T-helper 9 cell (primary cell): Measurements from ENCODE around the gene C1R.
A peak's percentile ranks its signal among the peaks of the same experiment; 100 is the strongest.

Experiments used
- DNase-seq: peaks from one replicate; pipeline ENCODE4 v3.0.0-alpha.2; 2020
- total RNA-seq, 2 donors: gene quantifications; one replicate each; lab custom pipeline; 2026; lab: John Stamatoyannopoulos, UW

C1R gene
- total RNA-seq = 0.56 to 1.2 reads per million in 2 donors

DNA sequence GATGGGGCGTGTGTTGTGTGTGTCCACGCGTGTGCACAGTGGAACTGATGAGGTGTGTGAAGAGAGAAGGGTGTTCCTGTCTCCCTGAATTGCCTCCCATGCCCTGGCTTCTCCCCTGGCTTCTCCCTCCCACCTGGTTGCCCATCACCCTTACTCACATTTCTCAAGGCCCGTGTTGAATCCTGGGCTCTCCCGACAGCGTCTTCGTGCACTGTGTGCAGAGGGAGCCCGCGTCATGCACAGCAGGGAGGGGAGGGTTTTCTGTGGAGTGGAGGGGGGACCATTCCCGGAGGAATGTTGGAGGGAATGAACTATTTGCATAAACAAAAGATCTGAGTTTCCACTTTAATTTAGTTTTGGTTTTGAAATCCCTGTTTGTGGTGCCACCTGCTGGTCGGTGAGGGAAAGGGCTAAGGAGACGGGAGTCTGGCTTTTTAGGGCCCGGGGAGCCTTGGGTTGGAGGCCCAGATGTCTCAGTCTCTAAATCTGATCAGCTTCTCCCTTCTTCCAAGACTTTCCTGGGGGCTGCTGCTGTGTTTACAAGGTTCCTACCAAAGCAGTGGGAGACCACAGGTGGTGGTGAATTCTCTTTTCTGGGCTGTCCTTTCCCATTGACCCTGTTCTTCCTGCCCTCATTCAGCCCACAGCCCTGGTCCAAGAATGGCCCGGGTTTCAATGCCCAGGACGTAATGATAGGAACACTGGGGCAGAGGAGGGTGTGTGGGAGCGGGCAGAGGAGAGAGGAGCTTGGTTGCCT, at the start of gene C1R:
Gene C1R (minus strand): TSS at position 217 of the 757 bp plus-strand sequence. CDS start 57 bp downstream, at position 160.
- DNase-seq = peak; percentile 72

- DNase-seq = no peak
Measured at GRCh38 chr12:7141351-7142005, 49.2 kb upstream of the C1R start.

- no peak for DNase-seq
Measured at GRCh38 chr12:7139200-7139599, 47.0 kb upstream of the C1R start.

GRCh38 chr12:7137908-7138307, 45.7 kb upstream of the C1R start:
- no peak for DNase-seq

DNA sequence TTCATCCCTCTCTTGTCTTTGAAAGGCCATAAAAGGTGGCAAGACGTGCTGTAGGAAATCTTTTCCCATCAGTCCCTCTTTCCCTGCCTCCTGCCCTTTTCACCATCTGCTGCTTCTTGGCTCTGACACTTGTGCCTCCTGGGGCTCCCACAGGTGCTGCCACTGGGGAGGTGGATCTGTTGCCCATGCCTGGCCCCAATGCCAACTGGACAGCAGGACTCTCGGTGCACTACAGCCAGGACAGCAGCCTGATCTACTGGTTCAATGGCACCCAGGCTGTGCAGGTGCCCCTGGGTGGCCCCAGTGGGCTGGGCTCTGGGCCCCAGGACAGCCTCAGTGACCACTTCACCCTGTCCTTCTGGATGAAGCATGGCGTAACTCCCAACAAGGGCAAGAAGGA, 44.4 kb upstream of the C1R start:
- DNase-seq = no peak

DNA sequence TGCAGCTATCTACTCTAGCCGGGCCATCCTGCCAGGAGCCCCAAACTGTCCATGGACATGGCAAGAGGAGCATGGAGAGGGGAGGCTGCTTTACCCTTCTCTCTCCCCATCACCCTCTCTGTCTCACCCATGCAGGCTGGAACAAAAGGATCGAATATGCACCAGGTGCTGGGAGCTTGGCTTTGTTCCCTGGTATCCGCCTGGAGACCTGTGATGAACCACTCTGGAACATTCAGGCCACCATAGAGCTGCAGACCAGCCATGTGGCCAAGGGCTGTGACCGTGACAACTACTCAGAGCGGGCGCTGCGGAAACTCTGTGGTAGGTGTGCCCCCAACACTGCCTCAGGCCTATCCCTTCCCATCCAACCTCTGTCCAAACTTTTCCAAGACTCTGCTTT, 43.8 kb upstream of the C1R start:
- no peak for DNase-seq

- no peak for DNase-seq
Measured at GRCh38 chr12:7134396-7135166, 42.3 kb upstream of the C1R start.

GRCh38 chr12:7131502-7131866, 39.2 kb upstream of the C1R start:
- no peak for DNase-seq

GRCh38 chr12:7130701-7131501, 38.7 kb upstream of the C1R start:
- DNase-seq = peak; percentile 31

DNA sequence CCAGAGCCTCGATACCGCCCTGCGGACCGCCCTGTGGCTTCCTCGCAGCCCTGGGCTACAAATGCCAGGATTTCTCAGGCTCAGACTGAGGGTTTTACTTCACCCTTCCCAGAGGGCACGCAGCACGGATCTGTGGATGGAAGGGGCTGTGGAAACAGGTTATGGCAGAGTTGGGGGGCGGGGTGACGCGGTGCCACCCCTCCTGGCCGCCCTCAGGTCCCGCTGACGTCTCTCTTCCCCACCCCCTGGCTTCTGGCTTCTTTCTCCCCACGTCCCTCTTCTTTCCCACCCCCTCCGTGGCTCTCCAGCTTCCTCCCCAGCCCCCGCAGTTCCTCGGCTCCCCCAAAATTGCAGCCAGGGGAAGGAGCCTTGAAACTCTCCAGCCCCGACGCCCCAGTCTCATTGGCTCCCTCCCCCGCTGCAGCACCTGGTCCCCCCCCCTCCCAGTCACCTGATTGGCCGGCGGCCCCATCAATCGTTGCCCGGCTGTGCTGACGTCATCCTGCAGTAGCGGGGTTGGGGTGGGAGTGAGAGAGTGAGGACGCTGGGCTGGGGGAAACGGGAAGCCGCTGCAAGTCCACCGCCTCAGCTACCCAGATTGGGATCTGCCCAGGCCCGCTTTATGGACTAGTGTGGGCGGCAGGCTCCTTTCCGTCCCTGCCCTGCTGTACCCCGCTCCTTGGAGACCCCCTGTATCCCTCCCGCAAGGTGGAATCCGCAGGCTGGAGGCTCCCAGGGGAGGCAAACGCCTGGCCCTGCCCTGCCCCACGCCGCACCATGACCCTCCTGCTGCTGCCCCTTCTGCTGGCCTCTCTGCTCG, 37.8 kb upstream of the C1R start, which contains the start of gene CLSTN3:
Gene CLSTN3 (plus strand): TSS at position 500 of the 820 bp plus-strand sequence. CDS start 278 bp downstream, at position 778.
- DNase-seq = peak; percentile 88

DNA sequence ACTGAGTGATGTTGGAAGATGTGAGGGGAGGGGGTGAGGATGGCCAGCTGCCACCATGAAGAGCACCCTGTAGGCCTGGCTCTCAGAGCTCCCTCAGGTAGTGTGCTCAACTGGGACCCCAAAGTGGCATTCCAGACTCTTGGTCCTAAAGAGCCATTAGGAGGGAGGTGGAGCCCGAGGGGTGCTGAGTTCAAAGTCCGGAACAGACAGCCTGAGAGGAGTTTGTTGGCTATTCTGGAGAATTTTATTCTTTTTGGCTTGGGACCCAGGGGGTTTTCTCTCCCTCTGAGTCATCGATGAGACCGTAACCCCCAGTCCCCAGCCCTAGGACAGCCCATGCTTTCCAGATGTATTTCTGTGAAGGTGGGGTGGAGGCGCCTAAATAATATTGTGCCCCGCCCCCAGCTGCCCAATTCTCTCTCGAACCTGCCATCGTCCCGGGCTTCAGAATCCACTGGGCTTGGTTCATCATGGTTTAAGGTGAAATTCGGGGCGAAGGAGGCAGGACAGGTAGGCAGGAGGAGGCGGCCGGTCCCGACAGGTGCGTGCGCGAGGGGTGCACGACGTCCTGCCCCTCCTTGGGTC, 37.1 kb upstream of the C1R start:
- peak; percentile 15 for DNase-seq

- no peak for DNase-seq
Measured at GRCh38 chr12:7128681-7129286, 36.5 kb upstream of the C1R start, which contains the start of gene RBP5. TSS of gene RBP5 (minus strand) at chr12:7128889. CDS start at chr12:7128775, 114 bp downstream.

DNA sequence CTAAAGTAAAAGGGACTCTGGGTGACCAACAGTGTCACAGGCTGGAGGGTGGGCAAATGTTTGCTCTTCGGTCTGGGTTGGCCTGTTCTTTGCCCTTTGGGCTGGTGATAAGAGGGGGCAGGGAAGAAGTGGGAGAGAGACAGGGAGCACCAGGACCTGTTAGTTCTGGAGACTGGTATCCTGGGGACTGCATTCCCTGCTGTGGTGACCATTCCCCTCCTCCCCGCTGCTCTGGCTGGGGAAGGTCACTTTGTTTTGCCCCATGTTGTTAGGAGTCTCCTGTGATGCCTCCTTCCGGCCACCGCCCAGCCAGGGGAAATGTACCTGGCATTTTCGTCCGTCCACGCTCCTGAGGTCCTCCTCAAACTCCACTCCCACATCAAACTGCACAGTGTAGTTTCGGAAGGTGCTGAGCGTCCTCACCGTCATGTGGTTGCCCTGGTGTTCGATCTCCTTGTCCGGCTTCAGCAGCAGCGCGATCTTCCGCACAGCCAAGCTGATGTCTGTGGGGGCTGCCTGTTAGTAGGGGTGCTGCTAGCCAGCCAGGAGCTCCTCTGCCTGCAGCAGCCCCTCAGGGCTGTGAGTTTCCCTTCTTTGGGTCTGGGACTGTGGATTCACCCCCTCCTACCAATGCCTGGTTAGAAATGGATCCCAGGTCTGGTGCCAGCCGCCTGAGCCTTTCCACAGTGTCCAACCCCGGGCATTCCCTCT, 35.8 kb upstream of the C1R start:
- no peak for DNase-seq

DNA sequence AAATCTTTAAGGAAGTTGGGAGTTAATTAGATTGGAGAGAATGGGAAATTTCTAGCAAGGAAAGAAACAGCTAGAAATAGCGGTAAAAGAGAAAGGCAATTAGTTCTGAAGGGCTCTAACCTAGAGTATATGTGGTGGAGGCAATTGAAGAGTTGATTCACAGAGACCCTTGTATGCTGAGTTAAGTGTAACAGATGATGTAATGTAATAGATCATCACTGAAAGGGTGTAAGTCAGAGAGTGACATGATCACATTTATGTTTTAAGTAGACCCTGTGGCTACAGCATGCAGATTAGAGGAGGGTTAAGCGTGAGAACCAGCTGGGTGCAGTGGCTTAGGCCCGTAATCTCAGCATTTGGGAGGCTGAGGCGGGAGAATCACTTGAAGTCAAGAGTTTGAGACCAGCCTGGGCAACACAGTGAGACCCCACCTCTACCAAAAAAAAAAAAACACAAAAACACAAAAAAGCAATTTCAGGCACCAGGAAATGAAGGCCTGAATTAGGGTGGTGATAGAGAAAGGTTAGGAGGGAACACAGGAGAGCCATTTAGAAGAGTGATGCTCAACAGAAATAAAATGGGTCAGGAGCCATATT, 33.5 kb upstream of the C1R start:
- DNase-seq = no peak

- no peak for DNase-seq
Measured at GRCh38 chr12:7123806-7124522, 31.7 kb upstream of the C1R start.

DNA sequence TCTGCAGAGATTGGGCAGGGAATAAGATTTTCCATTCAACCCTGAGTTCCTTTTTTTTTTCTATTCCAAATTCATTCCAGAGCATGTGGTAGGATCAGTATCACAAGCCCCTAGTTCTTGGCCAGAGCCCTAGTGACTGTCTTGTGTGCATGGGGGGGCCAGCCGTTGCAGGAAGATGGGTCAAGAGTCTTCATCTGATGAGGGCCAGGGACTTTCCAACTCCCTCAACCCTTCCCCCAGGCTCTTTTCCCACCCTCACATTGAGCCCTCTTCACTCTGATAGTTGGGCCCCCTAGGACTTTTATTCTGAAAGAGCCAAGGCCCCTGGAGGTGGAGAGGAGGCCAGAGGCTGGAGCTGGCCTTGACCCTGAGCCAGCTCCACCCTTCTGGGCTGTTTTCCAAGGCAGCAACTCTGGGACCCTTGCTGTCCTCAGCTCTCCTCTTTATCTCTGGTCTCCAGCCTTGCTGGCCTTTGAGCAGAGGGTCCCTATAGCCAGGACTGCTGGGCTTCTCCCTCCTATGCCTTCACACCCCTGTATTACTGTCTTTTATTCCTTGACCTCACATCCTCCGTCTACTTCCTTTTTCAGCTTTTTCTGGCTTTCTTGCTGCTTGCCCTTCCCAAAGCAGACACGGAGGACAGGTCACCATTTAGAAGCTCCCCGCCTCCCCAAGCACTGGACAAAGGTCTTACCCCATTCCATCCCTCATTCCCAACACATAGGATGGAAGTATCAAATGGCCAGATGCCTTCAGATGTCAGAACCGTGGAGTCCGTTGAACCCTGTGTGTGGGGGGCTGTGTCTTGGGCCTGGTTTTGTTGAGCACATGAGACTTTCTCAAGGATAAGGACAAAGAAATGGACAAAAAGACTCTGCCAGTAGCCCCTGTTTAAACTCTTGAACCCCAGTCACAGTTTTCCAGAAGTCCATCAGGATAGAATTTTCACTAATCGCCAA, 30.8 kb upstream of the C1R start:
- no peak for DNase-seq

DNA sequence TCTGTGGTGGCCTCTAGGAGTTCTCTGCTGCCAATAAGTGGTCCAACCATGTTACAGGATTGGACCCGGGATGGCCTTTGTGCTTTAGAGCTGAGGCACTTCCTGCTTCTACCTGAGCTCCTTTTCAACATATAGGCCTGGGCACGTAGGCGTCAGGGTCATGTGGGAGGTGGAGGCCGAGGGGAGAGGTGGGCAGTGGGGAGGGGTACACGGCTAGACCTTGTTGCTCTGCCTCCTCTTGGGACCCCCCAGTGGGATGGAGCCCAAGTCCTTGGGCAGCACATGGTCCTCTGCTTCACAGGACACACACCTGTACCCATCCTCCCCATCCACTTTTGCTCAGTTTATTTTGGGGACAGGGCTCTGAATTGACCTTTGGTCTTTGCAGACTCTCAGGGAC, 29.1 kb upstream of the C1R start:
- DNase-seq = no peak

GRCh38 chr12:7120166-7120565, 27.9 kb upstream of the C1R start:
- no peak for DNase-seq
